ENCODE data around the gene CCDC134.

Gene CCDC134
- 21.3 to 68.4 (median 43.4) reads per million in 9 experiments for total RNA-seq

GRCh38 chr22:41800348-41801146 lies at the start of gene CCDC134:
CCDC134 (plus strand) TSS chr22:41800679; CDS start chr22:41808891, 8,212 bp downstream.
- Mint-ChIP-seq H3K4me1 (ENCODE audit: low read depth in 2 of 2) (peaks cover 29 to 34% of the 10 kb centered on the region in 2 donors), H3K27me3 (no peaks in the 10 kb centered on the region)

GRCh38 chr22:41752011-41752970 lies 48.2 kb upstream of the CCDC134 start:
- Mint-ChIP-seq H3K27ac (no peak overlapping the region), H3K9me3 (no peaks in the 10 kb centered on the region), H3K36me3 (ENCODE audit: insufficient read depth) (no peaks in the 10 kb centered on the region), H3K27me3 (peaks cover 11 to 17% of the 10 kb centered on the region in 2 donors), H3K4me3 (no peak overlapping the region), H3K4me1 (ENCODE audit: low read depth in 2 of 2) (peaks cover 0 to 1% of the 10 kb centered on the region in 2 donors)
- ATAC-seq (replicated peaks) (no peak), DNase-seq (no peak)

More at GRCh38 chr22:41800348-41801146, at the start of gene CCDC134:
- Mint-ChIP-seq H3K36me3 (ENCODE audit: insufficient read depth) (peaks cover 43% of the 10 kb centered on the region), H3K4me3 (peak within 1 kb of the TSS; percentile 95 to 97), H3K9me3 (no peaks in the 10 kb centered on the region), H3K27ac (peak within 1 kb of the TSS; percentile 97 to 99)
- peak; percentile 89 to 92 (median 90) for DNase-seq
- peak; percentile 95 for ATAC-seq (replicated peaks)

- Mint-ChIP-seq H3K36me3 (ENCODE audit: insufficient read depth) (no peaks in the 10 kb centered on the region), H3K27ac (no peak overlapping the region), H3K27me3 (peaks cover 11 to 17% of the 10 kb centered on the region in 2 donors), H3K4me3 (no peak overlapping the region), H3K4me1 (ENCODE audit: low read depth in 2 of 2) (peaks cover 0 to 1% of the 10 kb centered on the region in 2 donors), H3K9me3 (no peaks in the 10 kb centered on the region)
- DNase-seq (no peak), ATAC-seq (replicated peaks) (no peak)
Observed at GRCh38 chr22:41753984-41754383, 46.5 kb upstream of the CCDC134 start.

GRCh38 chr22:41757502-41757901 lies 43.0 kb upstream of the CCDC134 start:
- Mint-ChIP-seq H3K4me3 (no peak overlapping the region), H3K4me1 (ENCODE audit: low read depth in 2 of 2) (no peaks in the 10 kb centered on the region), H3K36me3 (ENCODE audit: insufficient read depth) (no peaks in the 10 kb centered on the region), H3K27ac (no peak overlapping the region), H3K27me3 (no peaks in the 10 kb centered on the region), H3K9me3 (no peaks in the 10 kb centered on the region)
- DNase-seq: no peak
- ATAC-seq (replicated peaks): no peak

- peaks cover 3 to 5% of the 10 kb centered on the region in 2 donors for H3K4me1 Mint-ChIP-seq (ENCODE audit: low read depth in 2 of 2)
- H3K27me3 Mint-ChIP-seq: no peaks in the 10 kb centered on the region
- H3K9me3 Mint-ChIP-seq: no peaks in the 10 kb centered on the region
- H3K36me3 Mint-ChIP-seq (ENCODE audit: insufficient read depth): no peaks in the 10 kb centered on the region
- DNase-seq (no peak), ATAC-seq (replicated peaks) (no peak)
- H3K27ac Mint-ChIP-seq: no peak overlapping the region
- no peak overlapping the region for H3K4me3 Mint-ChIP-seq
Observed at GRCh38 chr22:41758231-41758630, 42.2 kb upstream of the CCDC134 start.

GRCh38 chr22:41762980-41763779 lies 37.3 kb upstream of the CCDC134 start:
- H3K9me3 Mint-ChIP-seq: no peaks in the 10 kb centered on the region
- DNase-seq (peak in 2 of 3 experiments; percentile 22 to 23), ATAC-seq (replicated peaks) (peak; percentile 52)

GRCh38 chr22:41766476-41766875 lies 34.0 kb upstream of the CCDC134 start:
- Mint-ChIP-seq H3K9me3 (no peaks in the 10 kb centered on the region), H3K27me3 (no peaks in the 10 kb centered on the region), H3K4me3 (no peak overlapping the region), H3K36me3 (ENCODE audit: insufficient read depth) (no peaks in the 10 kb centered on the region), H3K27ac (no peak overlapping the region), H3K4me1 (ENCODE audit: low read depth in 2 of 2) (peaks cover 5% of the 10 kb centered on the region in 2 donors)
- ATAC-seq (replicated peaks): no peak
- no peak for DNase-seq

More at GRCh38 chr22:41762980-41763779, 37.3 kb upstream of the CCDC134 start:
- H3K4me1 Mint-ChIP-seq (ENCODE audit: low read depth in 2 of 2): peaks cover 5% of the 10 kb centered on the region in 2 donors
- H3K27ac Mint-ChIP-seq: no peak overlapping the region
- no peaks in the 10 kb centered on the region for H3K27me3 Mint-ChIP-seq
- H3K36me3 Mint-ChIP-seq (ENCODE audit: insufficient read depth): no peaks in the 10 kb centered on the region
- H3K4me3 Mint-ChIP-seq: no peak overlapping the region

GRCh38 chr22:41768430-41768829 lies 32.0 kb upstream of the CCDC134 start:
- H3K27me3 Mint-ChIP-seq: no peaks in the 10 kb centered on the region
- no peak for ATAC-seq (replicated peaks)
- no peaks in the 10 kb centered on the region for H3K36me3 Mint-ChIP-seq (ENCODE audit: insufficient read depth)
- no peak overlapping the region for H3K27ac Mint-ChIP-seq
- H3K4me1 Mint-ChIP-seq (ENCODE audit: low read depth in 2 of 2): peaks cover 0 to under 1% of the 10 kb centered on the region in 2 donors
- no peak for DNase-seq
- H3K4me3 Mint-ChIP-seq: no peak overlapping the region
- H3K9me3 Mint-ChIP-seq: no peaks in the 10 kb centered on the region

GRCh38 chr22:41770715-41771468 lies 29.6 kb upstream of the CCDC134 start:
- no peaks in the 10 kb centered on the region for H3K9me3 Mint-ChIP-seq
- H3K4me3 Mint-ChIP-seq: no peak overlapping the region
- no peak overlapping the region for H3K27ac Mint-ChIP-seq
- ATAC-seq (replicated peaks): no peak
- H3K36me3 Mint-ChIP-seq (ENCODE audit: insufficient read depth): no peaks in the 10 kb centered on the region
- DNase-seq: no peak
- no peaks in the 10 kb centered on the region for H3K27me3 Mint-ChIP-seq
- H3K4me1 Mint-ChIP-seq (ENCODE audit: low read depth in 2 of 2): no peaks in the 10 kb centered on the region

- H3K4me3 Mint-ChIP-seq: no peak overlapping the region
- H3K36me3 Mint-ChIP-seq (ENCODE audit: insufficient read depth): no peaks in the 10 kb centered on the region
- H3K9me3 Mint-ChIP-seq: no peaks in the 10 kb centered on the region
- peaks cover 0 to 5% of the 10 kb centered on the region in 2 donors for H3K27me3 Mint-ChIP-seq
- H3K4me1 Mint-ChIP-seq (ENCODE audit: low read depth in 2 of 2): no peaks in the 10 kb centered on the region
- no peak for DNase-seq
- H3K27ac Mint-ChIP-seq: no peak overlapping the region
- ATAC-seq (replicated peaks): no peak
Observed at GRCh38 chr22:41772198-41772597, 28.3 kb upstream of the CCDC134 start.

GRCh38 chr22:41772645-41773044 lies 27.8 kb upstream of the CCDC134 start:
- ATAC-seq (replicated peaks) (no peak), DNase-seq (no peak)
- H3K9me3 Mint-ChIP-seq: no peaks in the 10 kb centered on the region
- H3K27me3 Mint-ChIP-seq: peaks cover 0 to 5% of the 10 kb centered on the region in 2 donors
- H3K4me1 Mint-ChIP-seq (ENCODE audit: low read depth in 2 of 2): no peaks in the 10 kb centered on the region
- no peaks in the 10 kb centered on the region for H3K36me3 Mint-ChIP-seq (ENCODE audit: insufficient read depth)
- H3K4me3 Mint-ChIP-seq: no peak overlapping the region
- no peak overlapping the region for H3K27ac Mint-ChIP-seq

GRCh38 chr22:41775338-41775737 lies 25.1 kb upstream of the CCDC134 start:
- Mint-ChIP-seq H3K4me3 (no peak overlapping the region), H3K27me3 (peaks cover 0 to 5% of the 10 kb centered on the region in 2 donors), H3K9me3 (no peaks in the 10 kb centered on the region), H3K27ac (no peak overlapping the region), H3K36me3 (ENCODE audit: insufficient read depth) (peaks cover 2% of the 10 kb centered on the region), H3K4me1 (ENCODE audit: low read depth in 2 of 2) (peaks cover 5 to 6% of the 10 kb centered on the region in 2 donors)
- DNase-seq (no peak), ATAC-seq (replicated peaks) (no peak)
